Testis (tissue), 3 donors: ENCODE results near the gene WDR44. TPM values are rescaled to one million over a fixed set of nuclear protein-coding genes. Genes with fewer than 3 reads are reported as not detected.
"Not testable (repeated sequence)": the region's sequence is repeated elsewhere in the genome, so short reads cannot be mapped to it uniquely, and the experiment has no call there.

Experiments
- DNase-seq: peaks from one replicate; pipeline ENCODE4 v3.0.0-alpha.2; 2019
- H3K27ac ChIP-seq, 2 donors: fragments of 200-600 bp; sonication (generic); one replicate each; pipeline ENCODE4 v1.5.1; 2019
- H3K27me3 ChIP-seq: fragments of 200-600 bp; sonication (generic); one replicate; pipeline ENCODE4 v1.5.1; 2019
- H3K36me3 ChIP-seq: fragments of 200-600 bp; sonication (generic); one replicate; pipeline ENCODE4 v1.5.1; 2017; ENCODE audit warnings: low read depth; ENCODE audit errors: missing control alignments
- H3K4me1 ChIP-seq: fragments of 200-600 bp; sonication (generic); one replicate; pipeline ENCODE4 v1.5.1; 2019
- H3K4me3 ChIP-seq, 2 donors: fragments of 200-600 bp; sonication (generic); one replicate each; pipeline ENCODE4 v1.5.1; 2017 to 2019
- H3K9me3 ChIP-seq: fragments of 200-600 bp; sonication (generic); one replicate; pipeline ENCODE4 v1.5.1; 2017
- CTCF ChIP-seq, 3 experiments: fragments of 450-650 bp in 2 of 3; fragments of 200-600 bp in 1 of 3; sonication (generic) in 1 of 3; IDR thresholded peaks; one replicate each; pipeline ENCODE4 v1.5.1; 2016 to 2019; ENCODE audit warnings: antibody characterized with exemption in 3 of 3, mild to moderate bottlenecking in 2 of 3, moderate library complexity in 1 of 3
- POLR2A ChIP-seq: fragments of 450-650 bp; IDR thresholded peaks from one replicate; pipeline ENCODE4 v1.6.1; 2017; ENCODE audit warnings: antibody characterized with exemption, mild to moderate bottlenecking, moderate library complexity
- WGBS, 2 donors: methylation state at CpG; one replicate each; pipeline ENCODE4 v1.1.5; 2018; 5-methylcytosine and 5-hydroxymethylcytosine counted together
- intact Hi-C: fragments of 100-400 bp; cut with DNase I; formaldehyde crosslinking; loops from one replicate; pipeline ENCODE4 v1.15.1; 2023; ENCODE audit warnings: low total_unique reads
- polyA plus RNA-seq: library from polyadenylated mRNA; stranded (reverse); fragments of 350-450 nt; fragmentation: Illumina TruSeq; extraction: RNeasy Lipid Tissue Mini Kit (QIAGEN cat#74804); gene quantifications from one replicate; pipeline ENCODE4 v1.2.3, GENCODE V29; 2014; ENCODE audit warnings: low read depth, low replicate concordance; ENCODE audit not compliant: insufficient read depth
- total RNA-seq, 2 donors: library from RNA; depleted of rRNA; stranded (reverse); fragments of >200 nt; gene quantifications; one replicate each; pipeline ENCODE4 v1.2.3, GENCODE V29; 2016

WDR44 gene
- total and polyA plus RNA-seq, 3 donors from 2014 or later = 13.1 to 26.8 (median 25.0) TPM

DNA sequence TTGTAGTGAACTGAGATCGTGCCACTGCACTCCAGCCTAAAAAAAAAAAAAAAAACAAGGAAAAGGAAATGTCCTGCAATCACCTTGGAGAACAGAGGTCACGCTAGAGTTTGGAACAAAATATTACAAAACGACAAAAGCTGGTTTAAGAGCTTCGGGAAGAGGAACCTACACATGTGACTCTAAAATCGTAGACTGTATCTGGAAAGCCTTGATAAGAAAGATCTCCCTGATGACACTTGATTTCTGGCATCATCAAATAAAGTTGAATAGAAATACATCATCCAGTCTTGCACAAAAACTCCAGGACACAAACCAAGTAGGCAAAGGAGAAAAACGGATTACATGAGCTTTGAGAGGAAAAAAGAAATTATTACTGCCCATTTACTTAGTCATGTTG is 118.6 kb downstream of the WDR44 start:
- no peaks in the 10 kb centered on the region for H3K27me3 ChIP-seq
- H3K27ac ChIP-seq = no peak overlapping the region
- H3K4me1 ChIP-seq = no peaks in the 10 kb centered on the region
- no peak overlapping the region for H3K4me3 ChIP-seq
- H3K36me3 ChIP-seq = no peaks in the 10 kb centered on the region
- no peaks in the 10 kb centered on the region for H3K9me3 ChIP-seq
- no peak for DNase-seq
- no peak for TF ChIP-seq POLR2A
- no peak for TF ChIP-seq CTCF (IDR thresholded peaks at IDR 0.05)
- 69 to 80% methylated on average over 6 of the region's 6 CpGs for WGBS, 2 donors
- intact Hi-C loops = no loop called here

GRCh38 chrX:118468122-118468521 is 122.2 kb downstream of the WDR44 start:
- H3K4me3 ChIP-seq = no peak overlapping the region
- no peak for DNase-seq
- no peak overlapping the region for H3K27ac ChIP-seq
- H3K4me1 ChIP-seq = no peaks in the 10 kb centered on the region
- no peak for TF ChIP-seq CTCF (IDR thresholded peaks at IDR 0.05)
- TF ChIP-seq POLR2A = no peak
- H3K27me3 ChIP-seq = no peaks in the 10 kb centered on the region
- H3K36me3 ChIP-seq = no peaks in the 10 kb centered on the region
- intact Hi-C loops = no loop called here
- 60 to 65% methylated on average over 7 of the region's 7 CpGs for WGBS, 2 donors
- no peaks in the 10 kb centered on the region for H3K9me3 ChIP-seq

GRCh38 chrX:118470721-118471347 is 124.9 kb downstream of the WDR44 start:
- 90 to 93% methylated on average over 3 to 5 of the region's 5 CpGs for WGBS, 2 donors
- H3K27me3 ChIP-seq, H3K9me3 ChIP-seq, DNase-seq, H3K4me1 ChIP-seq, H3K4me3 ChIP-seq, intact Hi-C loops, H3K27ac ChIP-seq, H3K36me3 ChIP-seq: not testable (repeated sequence)

DNA sequence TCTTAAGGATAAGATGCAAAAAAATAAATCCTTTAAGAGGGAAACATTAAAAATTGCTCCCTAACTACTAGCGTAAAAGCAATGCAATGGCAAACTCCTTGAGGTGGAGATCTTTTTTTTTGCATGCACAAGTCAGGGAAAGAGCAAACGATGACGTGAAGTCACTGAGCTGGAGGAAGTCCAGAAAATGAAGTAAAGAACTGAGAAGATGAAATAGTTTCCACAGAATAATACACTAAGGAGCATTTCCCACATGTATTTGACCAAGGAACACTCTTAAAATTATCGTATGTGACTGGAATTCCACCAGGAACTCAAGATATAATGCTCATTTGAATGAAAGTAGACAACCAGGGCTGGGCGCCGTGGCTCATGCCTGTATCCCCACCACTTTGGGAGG is 128.7 kb downstream of the WDR44 start:
- DNase-seq = no peak
- H3K4me1 ChIP-seq = no peaks in the 10 kb centered on the region
- H3K36me3 ChIP-seq = no peaks in the 10 kb centered on the region
- intact Hi-C loops = no loop called here
- no peaks in the 10 kb centered on the region for H3K27me3 ChIP-seq
- no peak overlapping the region for H3K27ac ChIP-seq
- no peaks in the 10 kb centered on the region for H3K9me3 ChIP-seq
- no peak overlapping the region for H3K4me3 ChIP-seq
- TF ChIP-seq CTCF (IDR thresholded peaks at IDR 0.05) = no peak
- TF ChIP-seq POLR2A = no peak
- WGBS, 2 donors = 67 to 81% methylated on average over 5 to 6 of the region's 6 CpGs

DNA sequence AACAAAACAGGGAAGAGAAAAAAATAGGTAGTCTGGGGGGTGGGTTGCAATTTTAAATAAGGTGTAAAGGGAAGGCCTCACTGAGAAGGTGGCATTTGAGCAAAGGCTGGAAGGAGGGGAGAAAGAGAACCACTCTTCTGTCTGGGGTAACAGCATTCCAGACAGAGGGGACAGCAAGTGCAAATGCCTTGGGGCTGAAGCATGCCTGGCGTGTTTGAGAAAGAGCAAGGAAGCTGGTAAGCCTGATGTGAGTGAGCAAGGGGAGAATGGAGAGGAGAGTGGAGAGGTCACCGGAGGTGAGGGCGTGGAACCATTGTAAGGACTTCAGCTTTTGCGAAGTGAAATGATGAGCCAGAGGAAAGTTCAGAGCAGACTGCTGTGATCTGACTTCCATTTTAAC is 130.0 kb downstream of the WDR44 start:
- intact Hi-C loops = no loop called here
- Histone ChIP-seq H3K4me1 (no peaks in the 10 kb centered on the region), H3K9me3 (no peaks in the 10 kb centered on the region), H3K27ac (no peak overlapping the region), H3K27me3 (no peaks in the 10 kb centered on the region), H3K4me3 (no peak overlapping the region), H3K36me3 (no peaks in the 10 kb centered on the region)
- no peak for DNase-seq
- TF ChIP-seq POLR2A (no peak), CTCF (IDR thresholded peaks at IDR 0.05) (no peak)
- WGBS, 2 donors = 90 to 94% methylated on average over 3 to 4 of the region's 4 CpGs
